ENCODE data around the gene CLSTN2. TPM values are rescaled to one million over a fixed set of nuclear protein-coding genes. Genes with fewer than 3 reads are reported as not detected.

CLSTN2 gene
- total RNA-seq, 2 donors from 2014 or later = 3.5 to 60.3 TPM

- no peaks in the 10 kb centered on the region for H3K36me3 ChIP-seq
- no peak for DNase-seq (ENCODE audit: low spot score)
- intact Hi-C loops (cut with DNase I) = no loop called here
- no peak overlapping the region for H3K27ac ChIP-seq
- no peak overlapping the region for H3K4me3 ChIP-seq
- TF ChIP-seq CTCF (IDR thresholded peaks at IDR 0.05) (no peak), POLR2AphosphoS5 (IDR thresholded peaks at IDR 0.05) (no peak), POLR2A (IDR thresholded peaks at IDR 0.05) (no peak)
- no peaks in the 10 kb centered on the region for H3K9me3 ChIP-seq
- WGBS = 71% methylated on average over 5 of the region's 5 CpGs
- H3K27me3 ChIP-seq (replicated peaks; ENCODE audit: insufficient read depth) = peaks cover 4% of the 10 kb centered on the region
- no peaks in the 10 kb centered on the region for H3K4me1 ChIP-seq (replicated peaks)
Observed at GRCh38 chr3:140204271-140204984, 269.4 kb downstream of the CLSTN2 start.

GRCh38 chr3:140205598-140205997, 270.6 kb downstream of the CLSTN2 start:
- H3K36me3 ChIP-seq = no peaks in the 10 kb centered on the region
- peaks cover 6% of the 10 kb centered on the region for H3K27me3 ChIP-seq (replicated peaks; ENCODE audit: insufficient read depth)
- no peaks in the 10 kb centered on the region for H3K9me3 ChIP-seq
- 79% methylated on average over 4 of the region's 4 CpGs for WGBS
- H3K4me1 ChIP-seq (replicated peaks) = no peaks in the 10 kb centered on the region
- intact Hi-C loops (cut with DNase I) = no loop called here
- no peak overlapping the region for H3K27ac ChIP-seq
- TF ChIP-seq CTCF (IDR thresholded peaks at IDR 0.05) (no peak), POLR2AphosphoS5 (IDR thresholded peaks at IDR 0.05) (no peak), POLR2A (IDR thresholded peaks at IDR 0.05) (no peak)
- no peak overlapping the region for H3K4me3 ChIP-seq
- DNase-seq (ENCODE audit: low spot score) = no peak

- Histone ChIP-seq H3K9me3 (no peaks in the 10 kb centered on the region), H3K36me3 (no peaks in the 10 kb centered on the region), H3K27me3 (replicated peaks; ENCODE audit: insufficient read depth) (peaks cover 9% of the 10 kb centered on the region), H3K4me1 (replicated peaks) (no peaks in the 10 kb centered on the region), H3K27ac (no peak overlapping the region), H3K4me3 (no peak overlapping the region)
- 29% methylated on average over 4 of the region's 4 CpGs for WGBS
- DNase-seq (ENCODE audit: low spot score) = no peak
- intact Hi-C loops (cut with DNase I) = no loop called here
- TF ChIP-seq POLR2AphosphoS5 (IDR thresholded peaks at IDR 0.05) = no peak
- TF ChIP-seq CTCF (IDR thresholded peaks at IDR 0.05) = no peak
- no peak for TF ChIP-seq POLR2A (IDR thresholded peaks at IDR 0.05)
Observed at GRCh38 chr3:140206196-140207040, 271.4 kb downstream of the CLSTN2 start.

GRCh38 chr3:140207541-140207940, 272.6 kb downstream of the CLSTN2 start:
- no peak for DNase-seq (ENCODE audit: low spot score)
- TF ChIP-seq CTCF (IDR thresholded peaks at IDR 0.05) = no peak
- no peak for TF ChIP-seq POLR2A (IDR thresholded peaks at IDR 0.05)
- TF ChIP-seq POLR2AphosphoS5 (IDR thresholded peaks at IDR 0.05) = no peak
- Histone ChIP-seq H3K27ac (no peak overlapping the region), H3K4me1 (replicated peaks) (no peaks in the 10 kb centered on the region), H3K36me3 (no peaks in the 10 kb centered on the region), H3K9me3 (no peaks in the 10 kb centered on the region), H3K27me3 (replicated peaks; ENCODE audit: insufficient read depth) (peaks cover 9% of the 10 kb centered on the region), H3K4me3 (no peak overlapping the region)
- intact Hi-C loops (cut with DNase I) = no loop called here
- WGBS = 35% methylated on average over 2 of the region's 2 CpGs

Measured in prostate gland (tissue), 2 donors.